ENCODE measurements around the gene SLC18A2. TPM values are rescaled to one million over a fixed set of nuclear protein-coding genes. Genes with fewer than 3 reads are reported as not detected.

SLC18A2 gene
- total RNA-seq, 1 experiment from 2014 or later: 4.0 TPM

GRCh38 chr10:117298219-117298618 lies 57.3 kb downstream of the SLC18A2 start:
- H3K56ac ChIP-seq (ENCODE audit: insufficient read length, low read depth, low read length): no peak overlapping the region
- H2AK5ac ChIP-seq (ENCODE audit: insufficient read length, low read length): no peak overlapping the region
- no peak overlapping the region for H2BK5ac ChIP-seq (ENCODE audit: insufficient read length, low read length)
- no peak for DNase-seq
- H3K9me3 ChIP-seq (ENCODE audit: control insufficient read depth, low read depth, low read length): no peaks in the 10 kb centered on the region
- H3K23ac ChIP-seq (ENCODE audit: insufficient read length, low read depth, low read length): no peak overlapping the region
- no CpG with 5 or more reads among the region's 1 CpG for WGBS (ENCODE audit: extremely low coverage, insufficient read length, low lambda C conversion rate)
- H2BK120ac ChIP-seq (ENCODE audit: low read depth, low read length, poor library complexity, severe bottlenecking): no peak overlapping the region
- peaks cover 8 to 11% (median 10%) of the 10 kb centered on the region in 3 experiments; a peak in 6 of 7 replicates for H3K36me3 Mint-ChIP-seq (ENCODE audit: insufficient read depth in 1 of 3, low read depth in 3 of 3)
- no peak overlapping the region for H2BK20ac ChIP-seq (ENCODE audit: low read depth, low read length, poor library complexity, severe bottlenecking)
- H3K27ac Mint-ChIP-seq: no peak overlapping the region
- no peaks in the 10 kb centered on the region for H3K79me1 ChIP-seq (ENCODE audit: insufficient read depth, low read depth, low read length, poor library complexity, severe bottlenecking)
- no peak overlapping the region for H3T11ph ChIP-seq (ENCODE audit: low read length)
- H2BK15ac ChIP-seq (ENCODE audit: low read depth, low read length): no peak overlapping the region
- no peak overlapping the region for H4K5ac ChIP-seq (ENCODE audit: insufficient read length, low read depth, low read length)
- H4K91ac ChIP-seq (ENCODE audit: insufficient read length, low read depth, low read length): no peak overlapping the region
- no peak overlapping the region for H3K4ac ChIP-seq (ENCODE audit: low read depth, low read length)
- no peak overlapping the region for H3K14ac ChIP-seq (ENCODE audit: insufficient read depth, low read length)
- H3K4me3 Mint-ChIP-seq: no peak overlapping the region
- no peak for TF ChIP-seq CTCF (conservative IDR thresholded peaks at IDR 0.05)
- H4K20me1 ChIP-seq (ENCODE audit: control insufficient read depth, insufficient read depth, insufficient read length): no peaks in the 10 kb centered on the region
- H3K27ac ChIP-seq (ENCODE audit: insufficient read length, low read depth, low read length): no peak overlapping the region
- no peak overlapping the region for H3K4me2 ChIP-seq (ENCODE audit: insufficient read depth, insufficient read length, low read length)
- no peak overlapping the region for H2BK12ac ChIP-seq (ENCODE audit: insufficient read length, low read depth, low read length)
- H3K27me3 Mint-ChIP-seq (ENCODE audit: low read depth): no peaks in the 10 kb centered on the region
- peaks cover 3 to 6% of the 10 kb centered on the region in 2 experiments for H3K9me3 Mint-ChIP-seq
- no peak overlapping the region for H3K18ac ChIP-seq (ENCODE audit: insufficient read length, low read depth, low read length)
- H3K79me2 ChIP-seq (ENCODE audit: insufficient read depth, low read length): 0 out of 2 replicates have a peak, but pooled peaks cover 1% of the 10 kb centered on the region
- H3K4me1 Mint-ChIP-seq: peaks cover 0 to 8% of the 10 kb centered on the region in 2 experiments; a peak in 3 of 4 replicates
- H4K8ac ChIP-seq (replicated peaks; ENCODE audit: insufficient read length, low read depth, low read length): no peak overlapping the region
- H3K4me1 ChIP-seq (ENCODE audit: insufficient read depth, low read length): no peaks in the 10 kb centered on the region
- no peaks in the 10 kb centered on the region for H3K23me2 ChIP-seq (ENCODE audit: insufficient read length, low read depth, low read length, poor library complexity, severe bottlenecking)
- no peaks in the 10 kb centered on the region for H3K27me3 ChIP-seq (ENCODE audit: insufficient read depth, low read length)
- H3K9ac ChIP-seq (ENCODE audit: extremely low read depth, insufficient read length, low read length): no peak overlapping the region
- no peak overlapping the region for H2AFZ ChIP-seq (ENCODE audit: low read length)

All from H9 (cell line).